Panc1 (cell line): ENCODE measurements around the gene BNIP5. TPM values are rescaled to one million over a fixed set of nuclear protein-coding genes. Genes with fewer than 3 reads are reported as not detected.

Experiments used
- ATAC-seq: fragments of 200-7000 bp; cut with Tn5 transposase; 2 replicates; pipeline ENCODE4 v1.9.1; 2020; ENCODE audit warnings: mild to moderate bottlenecking, moderate library complexity
- BruUV-seq: library from RNA; stranded (reverse); fragments of 400-500 nt; replicated peaks from 2 replicates; lab custom pipeline; 2021; lab: Mats Ljungman, UMichigan
- CTCF ChIA-PET: fragments of 300-600 bp; sonication (Branson Sonifier 250); formaldehyde crosslinking; loops from one replicate; lab custom pipeline; 2022; ENCODE audit warnings: antibody characterized with exemption; lab: Charles Lee
- POLR2A ChIA-PET: fragments of 300-600 bp; sonication (Branson Sonifier 250); formaldehyde crosslinking; loops from one replicate; lab custom pipeline; 2022; ENCODE audit warnings: antibody characterized with exemption; lab: Charles Lee
- DNase-seq: peaks from one replicate; pipeline ENCODE4 v3.0.0-alpha.2; 2010; ENCODE audit warnings: low read depth, low spot score
- H3K27ac ChIP-seq: 2 replicates; pipeline ENCODE4 v1.5.1; 2011; ENCODE audit warnings: mild to moderate bottlenecking, low read length, inconsistent platforms
- H3K27me3 ChIP-seq: fragments of 200-500 bp; sonication (Bioruptor generic); 2 replicates; pipeline ENCODE4 v1.6.0; 2014; ENCODE audit warnings: low read length, inconsistent platforms; ENCODE audit not compliant: control insufficient read depth, insufficient read depth
- H3K36me3 ChIP-seq: fragments of 200-500 bp; sonication (Bioruptor generic); 2 replicates; pipeline ENCODE4 v1.5.1; 2014; ENCODE audit warnings: inconsistent platforms, mild to moderate bottlenecking, low read length, moderate library complexity; ENCODE audit not compliant: control insufficient read depth, insufficient read depth
- H3K4me1 ChIP-seq: 2 replicates; pipeline ENCODE4 v1.5.1; 2011; ENCODE audit warnings: inconsistent platforms, mild to moderate bottlenecking, low read length, moderate library complexity; ENCODE audit not compliant: control insufficient read depth, insufficient read depth
- H3K4me3 ChIP-seq, 2 experiments: 2 replicates each; pipeline ENCODE4 v1.5.1; 2011 to 2012; ENCODE audit warnings: low read depth in 2 of 2, low read length in 2 of 2, mild to moderate bottlenecking in 2 of 2, inconsistent platforms in 1 of 2, moderate library complexity in 1 of 2
- H3K9me3 ChIP-seq: fragments of 200-500 bp; sonication (Bioruptor generic); 2 replicates; pipeline ENCODE4 v1.5.1; 2014; ENCODE audit warnings: low read depth, mild to moderate bottlenecking, inconsistent platforms, low read length, moderate library complexity; ENCODE audit not compliant: control insufficient read depth, insufficient read depth
- CTCF ChIP-seq: fragments of 450-650 bp; IDR thresholded peaks from 2 replicates; pipeline ENCODE4 v1.5.1; 2017; ENCODE audit warnings: mild to moderate bottlenecking
- POLR2AphosphoS5 ChIP-seq: IDR thresholded peaks from 2 replicates; pipeline ENCODE4 v1.6.1; 2012; ENCODE audit warnings: mild to moderate bottlenecking, low read depth, low read length, moderate library complexity
- SIN3A ChIP-seq: IDR thresholded peaks from 2 replicates; pipeline ENCODE4 v1.6.1; 2012; ENCODE audit warnings: low read depth, mild to moderate bottlenecking, low read length, moderate library complexity, borderline replicate concordance; ENCODE audit not compliant: insufficient read depth
- TCF7L2 ChIP-seq: IDR thresholded peaks from 2 replicates; pipeline ENCODE4 v1.6.1; 2011; ENCODE audit warnings: mild to moderate bottlenecking, low read depth, low read length, inconsistent platforms
- in situ Hi-C: cut with HindIII; loops from 2 replicates; pipeline ENCODE4 v1.10.0; 2016; ENCODE audit warnings: low sequenced_read_pairs, low pct_unique_long_range_greater_than_20kb
- intact Hi-C: fragments of 100-400 bp; cut with micrococcal nuclease; formaldehyde crosslinking; loops from one replicate; pipeline ENCODE4 v1.10.0; 2022; ENCODE audit not compliant: unreplicated experiment
- total RNA-seq: library from RNA; stranded (reverse); gene quantifications from one replicate; pipeline ENCODE4 v1.2.1, GENCODE V29; 2021; ENCODE audit not compliant: unreplicated experiment
- TF ChIP-seq, protein P1 (sequence below), 2 experiments: IDR thresholded peaks; 2 replicates each; pipeline ENCODE4 v1.6.1; 2011 to 2012; ENCODE audit warnings: low read depth in 2 of 2, control low read depth in 1 of 2, low read length in 1 of 2, mild to moderate bottlenecking in 1 of 2, moderate library complexity in 1 of 2; ENCODE audit not compliant: insufficient read depth in 1 of 2

BNIP5 gene
- total RNA-seq, 1 experiment from 2014 or later: not detected

GRCh38 chr6:36368421-36368820 lies 31.7 kb upstream of the BNIP5 start:
- POLR2A ChIA-PET: no interaction called here
- no peak for TF ChIP-seq SIN3A
- TF ChIP-seq POLR2AphosphoS5: no peak
- TF ChIP-seq TCF7L2: no peak
- TF ChIP-seq, protein P1, sequence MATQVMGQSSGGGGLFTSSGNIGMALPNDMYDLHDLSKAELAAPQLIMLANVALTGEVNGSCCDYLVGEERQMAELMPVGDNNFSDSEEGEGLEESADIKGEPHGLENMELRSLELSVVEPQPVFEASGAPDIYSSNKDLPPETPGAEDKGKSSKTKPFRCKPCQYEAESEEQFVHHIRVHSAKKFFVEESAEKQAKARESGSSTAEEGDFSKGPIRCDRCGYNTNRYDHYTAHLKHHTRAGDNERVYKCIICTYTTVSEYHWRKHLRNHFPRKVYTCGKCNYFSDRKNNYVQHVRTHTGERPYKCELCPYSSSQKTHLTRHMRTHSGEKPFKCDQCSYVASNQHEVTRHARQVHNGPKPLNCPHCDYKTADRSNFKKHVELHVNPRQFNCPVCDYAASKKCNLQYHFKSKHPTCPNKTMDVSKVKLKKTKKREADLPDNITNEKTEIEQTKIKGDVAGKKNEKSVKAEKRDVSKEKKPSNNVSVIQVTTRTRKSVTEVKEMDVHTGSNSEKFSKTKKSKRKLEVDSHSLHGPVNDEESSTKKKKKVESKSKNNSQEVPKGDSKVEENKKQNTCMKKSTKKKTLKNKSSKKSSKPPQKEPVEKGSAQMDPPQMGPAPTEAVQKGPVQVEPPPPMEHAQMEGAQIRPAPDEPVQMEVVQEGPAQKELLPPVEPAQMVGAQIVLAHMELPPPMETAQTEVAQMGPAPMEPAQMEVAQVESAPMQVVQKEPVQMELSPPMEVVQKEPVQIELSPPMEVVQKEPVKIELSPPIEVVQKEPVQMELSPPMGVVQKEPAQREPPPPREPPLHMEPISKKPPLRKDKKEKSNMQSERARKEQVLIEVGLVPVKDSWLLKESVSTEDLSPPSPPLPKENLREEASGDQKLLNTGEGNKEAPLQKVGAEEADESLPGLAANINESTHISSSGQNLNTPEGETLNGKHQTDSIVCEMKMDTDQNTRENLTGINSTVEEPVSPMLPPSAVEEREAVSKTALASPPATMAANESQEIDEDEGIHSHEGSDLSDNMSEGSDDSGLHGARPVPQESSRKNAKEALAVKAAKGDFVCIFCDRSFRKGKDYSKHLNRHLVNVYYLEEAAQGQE (IDR thresholded peaks at IDR 0.05; ENCODE audit: insufficient read depth in 1 of 2, low read depth in 2 of 2, low read length in 1 of 2): no peak
- TF ChIP-seq CTCF: no peak
- DNase-seq (no peak), ATAC-seq (no peak)
- Histone ChIP-seq H3K27me3 (no peaks in the 10 kb centered on the region), H3K4me1 (0 out of 2 replicates have a peak, but pooled peaks cover 4% of the 10 kb centered on the region), H3K36me3 (no peaks in the 10 kb centered on the region), H3K9me3 (no peaks in the 10 kb centered on the region), H3K27ac (no peak overlapping the region), H3K4me3 (no peak overlapping the region)
- CTCF ChIA-PET: no interaction called here
- in situ Hi-C loops: no loop called here
- intact Hi-C loops: no loop called here
- no TSS peak for BruUV-seq

DNA sequence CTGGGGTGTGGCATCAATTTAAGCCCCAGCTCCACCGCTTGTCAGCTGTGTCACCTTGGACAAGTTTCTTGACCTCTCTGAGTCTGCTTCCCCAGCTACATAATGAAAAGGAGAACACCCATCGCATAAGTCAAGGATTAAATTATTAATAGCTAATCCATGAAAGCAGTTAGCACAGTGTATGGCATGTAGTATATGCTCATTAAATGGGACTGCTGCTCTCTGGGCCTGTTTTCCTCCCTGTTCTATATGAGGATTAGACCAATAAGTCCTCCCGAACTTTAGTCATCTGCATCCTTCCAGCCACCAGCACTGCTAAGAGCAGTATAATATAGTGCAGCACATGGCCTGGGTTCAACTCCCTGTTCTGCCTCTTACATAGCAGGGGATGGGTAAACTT lies 31.1 kb upstream of the BNIP5 start:
- DNase-seq (no peak), ATAC-seq (no peak)
- Histone ChIP-seq H3K27ac (no peak overlapping the region), H3K36me3 (no peaks in the 10 kb centered on the region), H3K9me3 (no peaks in the 10 kb centered on the region), H3K4me1 (0 out of 2 replicates have a peak, but pooled peaks cover 4% of the 10 kb centered on the region), H3K27me3 (no peaks in the 10 kb centered on the region), H3K4me3 (no peak overlapping the region)
- intact Hi-C loops: no loop called here
- BruUV-seq: no TSS peak
- POLR2A ChIA-PET: no interaction called here
- in situ Hi-C loops: no loop called here
- CTCF ChIA-PET: no interaction called here
- TF ChIP-seq CTCF: no peak
- TF ChIP-seq POLR2AphosphoS5: no peak
- TF ChIP-seq SIN3A: no peak
- no peak for TF ChIP-seq TCF7L2
- TF ChIP-seq, protein P1 (IDR thresholded peaks at IDR 0.05; ENCODE audit: insufficient read depth in 1 of 2, low read depth in 2 of 2, low read length in 1 of 2): no peak
